WI38 (cell line): ENCODE measurements around the gene SPCS2.
"Not testable (repeated sequence)": the region's sequence is repeated elsewhere in the genome, so short reads cannot be mapped to it uniquely, and the experiment has no call there.

ENCODE experiments used
- H3K4me3 ChIP-seq: 2 replicates; pipeline ENCODE4 v1.5.1; 2011; ENCODE audit warnings: low read depth, mild to moderate bottlenecking, control low read depth, low read length
- CTCF ChIP-seq: IDR thresholded peaks from 2 replicates; pipeline ENCODE4 v1.5.1; 2012; ENCODE audit warnings: low read depth, mild to moderate bottlenecking, control low read depth, low read length

SPCS2 gene

DNA sequence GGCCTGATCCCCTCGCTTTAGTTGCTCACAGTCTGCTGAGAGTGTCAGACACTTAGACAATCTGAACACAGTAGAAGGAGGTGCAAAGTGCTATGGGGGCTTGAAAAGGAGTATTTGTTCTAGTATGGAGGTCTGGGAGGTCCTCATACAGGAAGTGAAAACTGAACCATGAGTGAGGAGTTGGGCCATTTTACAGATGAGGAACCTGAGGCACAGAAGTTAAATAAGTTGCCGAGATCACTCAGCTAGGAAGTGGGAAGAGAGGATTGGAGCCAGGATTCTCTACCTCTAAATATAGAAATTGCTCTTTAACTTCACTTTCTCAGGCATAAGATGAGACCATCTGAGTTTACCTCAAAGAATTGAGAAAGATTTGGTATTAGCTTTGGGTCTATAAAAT lies 35.7 kb downstream of the SPCS2 start:
- no peak for TF ChIP-seq CTCF
- H3K4me3 ChIP-seq = no peak overlapping the region

DNA sequence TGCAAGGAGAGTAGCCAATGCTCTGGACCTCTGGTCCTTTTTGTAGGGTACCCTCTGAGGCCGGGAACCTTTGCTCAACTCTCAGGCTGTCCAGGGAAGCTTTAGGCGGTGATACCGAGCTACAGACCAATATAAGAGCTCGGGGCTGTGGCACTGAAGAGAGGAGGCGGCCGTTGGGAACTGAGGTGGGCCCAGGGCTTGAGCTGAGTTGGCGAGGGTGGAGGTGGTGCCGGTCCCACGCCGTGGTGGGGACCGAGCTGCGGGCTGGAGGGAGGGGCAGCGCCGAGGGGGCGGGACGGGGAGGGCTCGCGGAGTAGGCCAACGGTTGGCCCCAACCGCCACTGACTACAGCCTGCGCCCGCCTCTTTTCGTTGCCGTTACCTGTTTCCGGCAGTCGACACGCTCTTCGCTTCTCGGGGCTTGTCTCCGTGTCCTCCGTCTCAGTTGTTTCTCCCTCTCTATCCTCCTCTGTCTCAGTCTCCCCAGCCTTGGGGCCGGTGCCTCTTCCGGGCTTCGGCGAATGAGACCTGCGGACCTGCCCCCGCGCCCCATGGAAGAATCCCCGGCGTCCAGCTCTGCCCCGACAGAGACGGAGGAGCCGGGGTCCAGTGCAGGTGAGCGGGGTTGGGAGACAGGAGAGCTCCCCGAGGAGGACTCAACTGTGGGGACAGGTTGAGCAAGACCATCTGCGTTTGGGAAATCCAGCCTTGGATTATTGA lies 39.6 kb downstream of the SPCS2 start, which contains the start of gene NEU3:
Gene NEU3, plus strand, starts transcription at position 393 of the 719 bp plus-strand sequence. Its CDS starts 128 bp downstream, at position 521.
- H3K4me3 ChIP-seq = peak within 1 kb of the TSS; percentile 88
- no peak for TF ChIP-seq CTCF

- TF ChIP-seq CTCF = no peak
- H3K4me3 ChIP-seq = peak overlapping the region; percentile 88
These were observed 40.2 kb downstream of the SPCS2 start for GRCh38 chr11:74989260-74989638.

DNA sequence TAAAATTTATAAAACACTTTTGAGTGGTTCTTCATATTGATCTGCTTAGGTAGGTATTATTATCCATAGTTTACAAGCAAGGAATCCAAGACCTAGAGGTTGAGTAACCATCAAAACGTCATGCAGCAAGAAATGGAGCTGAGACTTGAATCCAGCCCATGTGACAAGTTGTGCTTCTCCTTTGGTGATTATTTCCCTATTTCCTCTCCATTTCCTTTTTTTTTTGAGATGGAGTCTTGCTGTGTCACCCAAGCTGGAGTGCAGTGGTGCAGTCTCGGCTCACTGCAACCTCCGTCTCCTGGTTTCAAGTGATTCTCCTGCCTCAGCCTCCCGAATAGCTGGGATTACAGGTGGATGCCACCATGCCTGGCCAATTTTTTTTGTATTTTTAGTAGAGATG lies 41.1 kb downstream of the SPCS2 start:
- H3K4me3 ChIP-seq = not testable (repeated sequence)

- no peak overlapping the region for H3K4me3 ChIP-seq
- TF ChIP-seq CTCF = no peak
These were observed 41.9 kb downstream of the SPCS2 start for GRCh38 chr11:74990941-74991340.

- TF ChIP-seq CTCF = no peak
- no peak overlapping the region for H3K4me3 ChIP-seq
These were observed 43.8 kb downstream of the SPCS2 start for GRCh38 chr11:74992852-74993251.

DNA sequence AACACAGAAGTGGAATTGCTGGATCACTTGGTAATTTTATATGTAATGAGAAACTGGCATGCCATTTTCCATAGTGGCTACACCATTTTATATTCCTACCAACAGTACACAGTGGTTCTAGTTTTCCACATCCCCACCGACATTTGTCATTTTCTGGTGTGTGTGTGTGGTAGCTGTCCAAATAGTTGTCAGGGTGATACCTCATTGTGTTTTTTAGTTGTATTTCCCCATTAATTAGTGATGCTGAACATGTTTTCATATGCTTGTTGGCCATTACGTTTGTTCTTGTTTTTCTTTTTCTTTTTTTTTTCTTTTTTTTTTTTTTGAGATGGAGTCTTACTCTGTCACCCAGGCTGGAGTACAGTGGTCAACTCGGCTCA lies 51.9 kb downstream of the SPCS2 start:
- no peak overlapping the region for H3K4me3 ChIP-seq
- no peak for TF ChIP-seq CTCF

DNA sequence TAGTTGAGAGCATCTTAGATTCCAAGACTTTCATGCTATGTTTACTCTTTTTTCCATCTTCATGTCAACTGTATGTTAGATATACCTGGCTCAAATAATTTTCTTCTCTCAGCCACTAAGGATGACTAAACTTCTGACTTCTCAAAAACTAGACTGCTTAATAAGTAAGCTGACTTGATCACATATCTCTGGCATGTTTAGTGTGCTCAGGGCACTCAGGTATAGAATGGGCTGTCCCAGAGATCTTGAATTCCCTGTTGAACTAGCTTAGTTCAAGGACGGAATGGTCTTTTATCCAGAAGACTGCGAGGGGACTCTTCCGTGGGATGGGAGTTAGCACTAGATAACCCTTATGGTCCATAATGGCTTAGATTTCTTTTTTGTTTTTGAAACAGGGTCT lies 52.6 kb downstream of the SPCS2 start:
- H3K4me3 ChIP-seq = no peak overlapping the region
- no peak for TF ChIP-seq CTCF
